ENCODE results near the gene GTPBP1.

Gene GTPBP1

DNA sequence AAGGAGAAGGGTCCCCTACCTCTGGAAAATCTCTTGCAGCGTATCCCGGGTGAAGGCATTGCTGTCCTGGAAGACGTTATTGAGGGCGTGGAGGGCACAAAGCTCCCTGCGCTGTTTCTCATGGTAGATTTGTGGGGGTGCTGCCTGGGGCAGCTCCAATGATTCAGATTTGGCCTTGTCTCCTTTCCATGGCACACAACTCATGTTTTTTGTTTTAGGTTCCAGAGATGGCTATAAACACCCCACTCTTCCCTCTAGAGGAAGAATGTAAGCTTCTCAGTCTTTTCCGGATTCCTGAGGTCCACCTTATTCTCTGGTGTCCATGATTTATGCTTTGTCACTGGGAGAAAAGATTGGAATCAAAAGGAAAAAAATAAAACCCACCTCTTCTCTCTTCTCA is 6.0 kb upstream of the GTPBP1 start:
- TF ChIP-seq, protein P1, sequence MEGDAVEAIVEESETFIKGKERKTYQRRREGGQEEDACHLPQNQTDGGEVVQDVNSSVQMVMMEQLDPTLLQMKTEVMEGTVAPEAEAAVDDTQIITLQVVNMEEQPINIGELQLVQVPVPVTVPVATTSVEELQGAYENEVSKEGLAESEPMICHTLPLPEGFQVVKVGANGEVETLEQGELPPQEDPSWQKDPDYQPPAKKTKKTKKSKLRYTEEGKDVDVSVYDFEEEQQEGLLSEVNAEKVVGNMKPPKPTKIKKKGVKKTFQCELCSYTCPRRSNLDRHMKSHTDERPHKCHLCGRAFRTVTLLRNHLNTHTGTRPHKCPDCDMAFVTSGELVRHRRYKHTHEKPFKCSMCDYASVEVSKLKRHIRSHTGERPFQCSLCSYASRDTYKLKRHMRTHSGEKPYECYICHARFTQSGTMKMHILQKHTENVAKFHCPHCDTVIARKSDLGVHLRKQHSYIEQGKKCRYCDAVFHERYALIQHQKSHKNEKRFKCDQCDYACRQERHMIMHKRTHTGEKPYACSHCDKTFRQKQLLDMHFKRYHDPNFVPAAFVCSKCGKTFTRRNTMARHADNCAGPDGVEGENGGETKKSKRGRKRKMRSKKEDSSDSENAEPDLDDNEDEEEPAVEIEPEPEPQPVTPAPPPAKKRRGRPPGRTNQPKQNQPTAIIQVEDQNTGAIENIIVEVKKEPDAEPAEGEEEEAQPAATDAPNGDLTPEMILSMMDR (IDR thresholded peaks at IDR 0.05; ENCODE audit: low read depth, low read length): no peak
- no peak for TF ChIP-seq POLR2A (IDR thresholded peaks at IDR 0.05; ENCODE audit: extremely low read depth, insufficient read length)
- no peak for TF ChIP-seq MYC (IDR thresholded peaks at IDR 0.05; ENCODE audit: low read depth, low read length)
- no peak for TF ChIP-seq MAX (IDR thresholded peaks at IDR 0.05; ENCODE audit: low read depth, low read length)
- H3K4me3 ChIP-seq (ENCODE audit: low read depth, low read length): peak overlapping the region; percentile 78
- DNase-seq (ENCODE audit: low read depth): peak; percentile 17

- TF ChIP-seq MYC (IDR thresholded peaks at IDR 0.05; ENCODE audit: low read depth, low read length): no peak
- TF ChIP-seq POLR2A (IDR thresholded peaks at IDR 0.05; ENCODE audit: extremely low read depth, insufficient read length): no peak
- no peak for TF ChIP-seq MAX (IDR thresholded peaks at IDR 0.05; ENCODE audit: low read depth, low read length)
- TF ChIP-seq, protein P1 (IDR thresholded peaks at IDR 0.05; ENCODE audit: low read depth, low read length): no peak
- H3K4me3 ChIP-seq (ENCODE audit: low read depth, low read length): peak overlapping the region; percentile 78
- DNase-seq (ENCODE audit: low read depth): no peak
Observed at GRCh38 chr22:38700270-38700788, 5.4 kb upstream of the GTPBP1 start.

DNA sequence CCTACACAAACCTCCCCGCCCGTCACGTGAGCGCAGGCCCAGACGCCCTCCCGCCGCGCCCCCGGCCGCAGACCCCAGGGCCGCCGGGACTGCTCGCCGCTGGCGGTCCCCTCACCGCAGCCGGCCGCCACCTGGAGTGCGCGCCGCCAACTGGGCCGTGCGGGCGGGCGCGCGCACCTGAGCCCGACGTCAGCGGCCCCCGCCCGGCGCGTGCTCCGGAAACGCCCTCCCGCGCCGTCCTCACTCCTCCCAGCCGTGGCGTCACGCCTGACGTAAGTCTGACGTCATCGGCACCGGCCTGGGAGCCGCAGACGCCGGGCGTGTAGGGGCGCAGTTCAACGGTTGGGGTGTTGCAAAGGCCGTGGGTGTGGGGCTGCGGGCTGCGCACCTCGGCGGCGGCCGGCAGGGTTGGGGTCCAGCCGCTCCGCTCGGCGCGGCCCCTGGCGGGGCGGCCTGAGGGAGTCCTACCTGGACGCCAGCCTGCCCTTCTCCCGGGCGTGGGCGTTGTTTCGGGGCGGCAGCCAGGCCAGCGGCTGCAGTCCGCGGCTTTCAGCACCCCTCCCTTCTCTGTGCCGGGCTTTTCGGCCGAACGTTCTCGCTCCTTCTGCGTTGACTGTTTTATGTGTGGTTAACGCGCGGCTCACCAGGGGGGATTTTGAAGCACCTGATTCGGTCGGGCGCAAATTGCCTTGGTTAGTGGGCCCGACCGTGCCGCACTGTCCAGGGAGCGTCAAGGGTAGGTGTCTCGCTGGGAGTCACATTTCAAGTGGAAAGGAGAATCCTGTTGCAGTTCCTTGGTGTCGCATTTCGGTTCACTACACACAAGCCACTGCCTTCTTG is 4.7 kb upstream of the GTPBP1 start, which contains the start of gene JOSD1:
Gene JOSD1, minus strand, starts transcription at position 155 of the 840 bp plus-strand sequence. CDS start 956 bp downstream, outside the sequence.
- peak within 1 kb of the TSS; percentile 78 for H3K4me3 ChIP-seq (ENCODE audit: low read depth, low read length)
- TF ChIP-seq MAX (IDR thresholded peaks at IDR 0.05; ENCODE audit: low read depth, low read length) (peak; percentile 55), POLR2A (IDR thresholded peaks at IDR 0.05; ENCODE audit: extremely low read depth, insufficient read length) (peak; percentile 88), MYC (IDR thresholded peaks at IDR 0.05; ENCODE audit: low read depth, low read length) (no peak; the same call in 1 of the 2 replicates)
- TF ChIP-seq, protein P1 (IDR thresholded peaks at IDR 0.05; ENCODE audit: low read depth, low read length): no peak
- peak; percentile 95 for DNase-seq (ENCODE audit: low read depth)

GRCh38 chr22:38704654-38705234 is 1.0 kb upstream of the GTPBP1 start:
- TF ChIP-seq MAX (IDR thresholded peaks at IDR 0.05; ENCODE audit: low read depth, low read length): no peak
- no peak for TF ChIP-seq POLR2A (IDR thresholded peaks at IDR 0.05; ENCODE audit: extremely low read depth, insufficient read length)
- no peak for TF ChIP-seq MYC (IDR thresholded peaks at IDR 0.05; ENCODE audit: low read depth, low read length)
- TF ChIP-seq, protein P1 (IDR thresholded peaks at IDR 0.05; ENCODE audit: low read depth, low read length): no peak
- DNase-seq (ENCODE audit: low read depth): no peak
- peak overlapping the region; percentile 65 for H3K4me3 ChIP-seq (ENCODE audit: low read depth, low read length)

- H3K4me3 ChIP-seq (ENCODE audit: low read depth, low read length): peak overlapping the region; percentile 96
- DNase-seq (ENCODE audit: low read depth): peak; percentile 57
- TF ChIP-seq MAX (IDR thresholded peaks at IDR 0.05; ENCODE audit: low read depth, low read length) (peak; percentile 60), POLR2A (IDR thresholded peaks at IDR 0.05; ENCODE audit: extremely low read depth, insufficient read length) (no peak)
Observed at GRCh38 chr22:38706101-38706900, 557 bp downstream of the GTPBP1 start.

All from NB4 (cell line).